Activated CD8-positive, alpha-beta memory T cell treated with anti-CD3 and anti-CD28 coated beads for 48 hours (primary cell): ENCODE results near the gene HOOK2.
"Not testable (repeated sequence)": the region's sequence is repeated elsewhere in the genome, so short reads cannot be mapped to it uniquely, and the experiment has no call there.

Experiments
- DNase-seq, 3 experiments: peaks; one replicate each; pipeline ENCODE4 v3.0.0-alpha.2; 2020; ENCODE audit warnings: low read depth in 2 of 3, low spot score in 2 of 3

Gene HOOK2

DNA sequence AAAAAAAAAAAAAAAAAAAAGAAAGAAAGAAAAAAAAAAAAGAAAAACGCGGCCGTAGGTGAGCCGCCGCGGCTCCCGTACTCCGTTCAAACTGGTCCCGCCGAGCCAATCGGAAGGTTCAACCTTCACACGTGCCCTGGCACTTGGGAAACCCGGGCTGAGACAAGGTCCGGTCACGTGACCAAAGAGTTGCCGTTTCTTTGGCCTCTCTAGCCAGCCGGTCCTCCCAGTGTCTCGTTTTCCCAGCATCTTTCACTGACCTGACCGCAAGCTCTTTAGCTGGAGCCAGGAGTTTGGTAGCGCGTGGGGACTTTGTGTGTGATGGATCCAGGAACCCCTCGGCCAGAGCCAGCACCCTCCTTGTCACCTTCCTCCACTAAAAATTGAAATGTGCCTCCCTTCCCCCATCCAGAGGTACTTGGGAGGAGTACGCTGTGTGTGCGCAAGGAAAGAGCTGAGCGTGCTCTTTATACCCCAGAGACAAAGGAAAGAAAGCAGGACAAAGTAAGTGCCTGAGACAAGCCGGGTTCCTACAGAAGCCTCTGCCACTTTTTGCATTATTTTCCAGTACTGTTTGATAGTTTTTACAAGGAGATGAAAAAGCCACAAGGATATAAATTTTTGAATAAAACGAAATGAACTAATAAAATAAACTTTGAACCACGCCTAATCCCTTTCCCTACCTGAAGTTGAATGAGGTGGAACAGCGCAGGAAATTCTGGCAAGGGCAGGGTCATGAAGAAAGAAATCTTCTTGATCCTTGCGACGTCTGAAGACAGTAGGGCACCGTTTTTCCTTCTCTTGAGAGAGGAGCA is 52.6 kb downstream of the HOOK2 start:
- DNase-seq = peak; percentile 76 to 80 (median 80)

DNA sequence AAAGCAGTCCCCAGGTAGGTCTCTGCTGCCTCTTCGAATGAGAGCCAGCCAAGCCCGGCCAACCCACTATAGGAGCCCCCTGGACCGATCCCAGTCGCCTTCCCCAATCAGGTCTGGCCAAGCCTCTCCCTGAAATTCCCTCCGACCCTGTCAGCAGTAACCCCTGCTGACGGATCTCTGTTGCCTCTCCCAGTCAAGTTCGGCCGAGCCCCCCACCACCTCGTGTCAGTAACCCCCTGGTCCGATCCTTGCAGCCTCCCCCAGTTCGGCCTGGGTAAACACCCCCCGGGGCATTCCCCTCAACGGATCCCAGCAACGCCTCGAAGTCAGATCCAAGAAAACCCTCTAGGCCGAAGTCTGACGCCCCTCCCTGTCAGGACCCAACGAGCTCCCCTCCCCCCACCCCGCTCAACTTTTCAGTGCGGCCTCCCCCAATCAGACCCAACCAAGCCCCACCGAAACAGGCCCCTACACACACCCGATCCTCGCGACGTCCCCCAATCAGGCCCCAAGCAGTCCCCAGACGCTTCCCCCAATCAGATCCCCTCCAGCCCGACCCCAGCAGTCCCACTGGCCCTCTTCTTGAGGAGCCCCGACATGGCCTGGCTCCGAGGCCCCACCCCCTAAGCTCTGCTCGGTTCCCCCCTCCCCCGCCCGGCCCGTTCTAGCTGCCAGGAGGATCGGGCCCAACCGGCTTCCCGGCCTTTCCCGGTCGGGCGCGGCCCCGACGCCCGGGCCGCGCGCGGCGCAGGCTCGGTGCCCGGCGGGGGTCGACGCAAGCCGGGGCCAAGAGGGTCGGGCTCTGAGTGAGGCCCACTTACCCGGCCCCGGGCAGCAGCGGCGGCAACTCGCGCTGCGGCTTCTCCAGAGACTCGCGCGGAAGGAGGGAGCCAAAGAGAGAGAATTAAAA is 53.4 kb downstream of the HOOK2 start:
- no peak for DNase-seq

DNA sequence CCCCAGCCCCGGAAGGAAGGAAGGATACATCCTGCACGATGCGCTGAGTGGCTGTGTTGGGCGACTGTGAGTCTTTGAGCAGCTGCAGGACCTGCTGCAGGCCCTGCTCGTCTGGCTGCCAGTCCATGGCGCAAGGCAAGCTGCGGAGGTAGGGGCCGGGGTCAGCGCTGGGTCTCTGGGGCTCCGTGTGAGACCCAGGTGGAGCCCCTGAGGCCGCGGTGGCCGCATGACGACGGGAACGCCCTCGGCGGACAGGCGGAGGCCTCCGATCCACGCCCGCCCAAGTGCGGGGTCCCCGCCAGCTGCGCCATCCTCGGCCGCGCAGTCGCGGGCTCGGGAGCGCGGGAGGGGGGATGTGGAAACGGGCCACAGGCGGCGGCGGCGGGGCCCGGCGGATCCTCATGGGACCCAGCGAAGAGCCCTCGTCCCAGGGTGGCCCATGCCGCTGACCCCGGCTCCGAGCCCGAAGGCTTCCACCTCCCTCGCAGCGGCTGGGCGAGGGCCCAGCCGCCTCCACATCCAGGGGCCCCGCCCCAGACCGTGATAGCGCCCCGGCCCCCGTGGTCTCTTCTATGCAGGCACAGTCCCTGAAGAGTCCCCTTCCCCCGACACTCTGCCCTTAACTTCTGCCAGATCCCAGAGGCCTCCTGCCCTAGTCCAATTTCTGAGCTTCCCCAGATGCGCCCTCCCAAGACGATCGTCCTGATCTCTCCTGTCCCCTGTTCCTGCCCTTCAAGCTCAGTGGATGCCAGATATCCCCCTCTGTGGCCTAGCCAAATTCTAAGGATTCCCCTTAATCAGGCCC is 54.3 kb downstream of the HOOK2 start:
- DNase-seq = no peak

DNA sequence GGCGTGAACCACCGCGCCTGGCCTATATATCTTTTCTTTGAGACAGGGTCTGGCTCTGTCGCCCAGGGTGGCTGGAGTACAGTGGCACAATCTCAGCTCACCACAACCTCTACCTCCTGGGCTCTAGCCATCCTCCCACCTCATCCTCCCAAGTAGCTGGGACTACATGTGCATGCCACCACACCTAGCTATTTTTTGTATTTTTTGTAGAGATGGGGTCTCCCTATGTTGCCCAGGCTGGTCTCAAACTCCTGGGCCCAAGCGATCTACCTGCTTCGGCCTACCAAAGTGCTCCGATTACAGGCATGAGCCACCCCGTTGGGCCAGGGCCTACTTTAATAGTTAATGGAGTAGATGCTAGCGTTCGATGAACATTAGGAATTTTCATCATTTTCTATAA is 55.1 kb downstream of the HOOK2 start:
- no peak for DNase-seq

DNA sequence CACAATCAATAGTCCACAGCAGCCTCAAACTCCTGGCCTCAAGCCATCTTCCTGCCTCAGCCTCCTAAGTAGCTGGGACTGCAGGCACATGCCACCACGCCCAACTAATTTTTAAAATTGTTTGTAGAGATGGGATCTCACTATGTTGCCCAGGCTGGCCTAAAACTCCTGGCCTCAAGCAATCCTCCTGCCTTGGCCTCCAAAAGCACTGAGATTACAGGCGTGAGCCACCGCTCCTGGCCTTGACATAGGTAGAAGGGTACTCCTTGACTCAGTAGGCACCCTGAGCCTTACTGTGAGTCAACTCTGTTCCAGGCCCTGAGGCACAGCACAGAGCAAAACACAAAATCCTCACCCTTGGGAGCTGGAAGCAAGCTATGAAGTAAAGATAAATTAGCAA is 59.4 kb downstream of the HOOK2 start:
- no peak for DNase-seq

DNA sequence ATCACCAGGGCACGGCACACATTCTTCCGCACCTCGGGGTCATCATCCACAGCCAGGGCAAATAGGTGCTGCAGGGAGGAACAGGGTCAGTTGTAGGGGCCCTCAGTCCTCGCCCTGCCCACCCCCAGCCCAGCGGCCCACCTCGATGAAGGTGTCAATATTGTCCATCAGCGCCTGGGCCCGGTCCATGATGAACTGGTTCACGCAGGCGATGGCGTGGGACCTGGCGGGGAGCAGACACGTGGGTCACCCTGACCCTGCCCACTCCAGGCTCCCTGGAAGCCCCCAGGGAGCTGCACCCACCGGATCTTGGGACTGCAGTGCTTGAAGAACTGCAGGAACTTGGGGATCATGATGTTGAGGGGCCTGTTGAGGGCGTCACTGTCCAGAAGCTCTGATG is 60.2 kb downstream of the HOOK2 start:
- no peak for DNase-seq

DNA sequence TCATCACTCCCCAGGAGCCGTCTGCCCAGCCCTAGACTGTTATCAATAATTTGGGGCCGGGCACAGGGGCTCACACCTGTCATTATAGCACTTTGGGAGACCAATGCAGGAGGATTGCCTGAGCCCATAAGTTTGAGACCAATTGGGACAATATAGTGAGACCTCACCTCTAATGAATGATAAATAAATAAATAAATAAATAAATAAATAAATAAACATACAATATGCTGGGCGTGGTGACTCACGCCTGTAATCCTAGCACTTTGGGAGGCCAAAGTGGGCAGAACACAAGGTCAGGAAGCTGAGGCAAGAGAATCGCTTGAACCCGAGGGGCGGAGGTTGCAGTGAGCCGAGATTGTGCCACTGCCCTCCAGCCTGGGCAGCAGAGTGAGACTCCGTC is 62.0 kb downstream of the HOOK2 start:
- DNase-seq = not testable (repeated sequence)
